ENCODE data around the gene ZCRB1. TPM values are rescaled to one million over a fixed set of nuclear protein-coding genes. Genes with fewer than 3 reads are reported as not detected.

Gene ZCRB1
- total RNA-seq, 4 donors from 2014 or later = 36.5 to 79.7 (median 45.9) TPM

- no peak overlapping the region for H3K4me3 ChIP-seq
- no peak for ATAC-seq
- H3K27ac ChIP-seq = no peak overlapping the region
- H3K4me1 ChIP-seq = no peaks in the 10 kb centered on the region
- WGBS, 2 donors (ENCODE audit: low coverage in 1 of 2) = 32 to 100% methylated on average over 2 to 3 of the region's 3 CpGs
- H3K9me3 ChIP-seq = no peaks in the 10 kb centered on the region
- H3K36me3 ChIP-seq = no peaks in the 10 kb centered on the region
- H3K27me3 ChIP-seq = no peaks in the 10 kb centered on the region
- TF ChIP-seq POLR2A (IDR thresholded peaks at IDR 0.05) = no peak
- TF ChIP-seq CTCF (IDR thresholded peaks at IDR 0.05) = no peak
- TF ChIP-seq POLR2AphosphoS5 (IDR thresholded peaks at IDR 0.05) = no peak
- no peak for TF ChIP-seq EP300 (IDR thresholded peaks at IDR 0.05)
Observed at GRCh38 chr12:42281278-42281677, 44.6 kb downstream of the ZCRB1 start.

GRCh38 chr12:42278128-42278510 lies 47.8 kb downstream of the ZCRB1 start:
- Histone ChIP-seq H3K27ac (no peak overlapping the region), H3K27me3 (no peaks in the 10 kb centered on the region), H3K4me3 (no peak overlapping the region), H3K9me3 (no peaks in the 10 kb centered on the region), H3K36me3 (no peaks in the 10 kb centered on the region), H3K4me1 (no peaks in the 10 kb centered on the region)
- TF ChIP-seq POLR2A (IDR thresholded peaks at IDR 0.05) = no peak
- TF ChIP-seq POLR2AphosphoS5 (IDR thresholded peaks at IDR 0.05) = no peak
- no peak for TF ChIP-seq EP300 (IDR thresholded peaks at IDR 0.05)
- TF ChIP-seq CTCF (IDR thresholded peaks at IDR 0.05) = no peak
- no peak for ATAC-seq

- ATAC-seq = no peak
Observed at GRCh38 chr12:42277396-42278127, 48.3 kb downstream of the ZCRB1 start.

GRCh38 chr12:42275499-42275898 lies 50.4 kb downstream of the ZCRB1 start:
- no peaks in the 10 kb centered on the region for H3K27me3 ChIP-seq
- WGBS, 2 donors (ENCODE audit: low coverage in 1 of 2) = 83 to 87% methylated on average over 2 to 4 of the region's 4 CpGs
- H3K4me3 ChIP-seq = no peak overlapping the region
- H3K27ac ChIP-seq = no peak overlapping the region
- H3K36me3 ChIP-seq = no peaks in the 10 kb centered on the region
- no peaks in the 10 kb centered on the region for H3K9me3 ChIP-seq
- TF ChIP-seq CTCF (IDR thresholded peaks at IDR 0.05) = no peak
- TF ChIP-seq EP300 (IDR thresholded peaks at IDR 0.05) = no peak
- no peak for TF ChIP-seq POLR2AphosphoS5 (IDR thresholded peaks at IDR 0.05)
- TF ChIP-seq POLR2A (IDR thresholded peaks at IDR 0.05) = no peak
- no peaks in the 10 kb centered on the region for H3K4me1 ChIP-seq
- no peak for ATAC-seq

More at GRCh38 chr12:42277396-42278127, 48.3 kb downstream of the ZCRB1 start:
- H3K36me3 ChIP-seq = no peaks in the 10 kb centered on the region
- no peaks in the 10 kb centered on the region for H3K9me3 ChIP-seq
- H3K27me3 ChIP-seq = no peaks in the 10 kb centered on the region
- no peak overlapping the region for H3K4me3 ChIP-seq
- H3K27ac ChIP-seq = no peak overlapping the region
- 50 to 59% methylated on average over 3 to 6 of the region's 6 CpGs for WGBS, 2 donors (ENCODE audit: low coverage in 1 of 2)
- H3K4me1 ChIP-seq = no peaks in the 10 kb centered on the region
- TF ChIP-seq POLR2A (IDR thresholded peaks at IDR 0.05) (no peak), POLR2AphosphoS5 (IDR thresholded peaks at IDR 0.05) (no peak), EP300 (IDR thresholded peaks at IDR 0.05) (no peak), CTCF (IDR thresholded peaks at IDR 0.05) (no peak)

- no peaks in the 10 kb centered on the region for H3K4me1 ChIP-seq
- no peak overlapping the region for H3K4me3 ChIP-seq
- H3K27ac ChIP-seq = no peak overlapping the region
- ATAC-seq = no peak
- H3K9me3 ChIP-seq = no peaks in the 10 kb centered on the region
- WGBS, 2 donors (ENCODE audit: low coverage in 1 of 2) = no CpG with 5 or more reads among the region's 21 CpGs
- no peaks in the 10 kb centered on the region for H3K27me3 ChIP-seq
- TF ChIP-seq EP300 (IDR thresholded peaks at IDR 0.05) = no peak
- no peak for TF ChIP-seq POLR2AphosphoS5 (IDR thresholded peaks at IDR 0.05)
- TF ChIP-seq POLR2A (IDR thresholded peaks at IDR 0.05) = no peak
- TF ChIP-seq CTCF (IDR thresholded peaks at IDR 0.05) = no peak
- H3K36me3 ChIP-seq = no peaks in the 10 kb centered on the region
Observed at GRCh38 chr12:42273706-42274105, 52.2 kb downstream of the ZCRB1 start.
